ENCODE measurements around the gene OR51V1. TPM values are rescaled to one million over a fixed set of nuclear protein-coding genes. Genes with fewer than 3 reads are reported as not detected.
"Not testable (repeated sequence)": the region's sequence is repeated elsewhere in the genome, so short reads cannot be mapped to it uniquely, and the experiment has no call there.

Gene OR51V1
- total RNA-seq, 1 experiment from 2014 or later, result not detected

- DNase-seq (ENCODE audit: low read depth, low spot score), result no peak
- in situ Hi-C loops (cut with HindIII; ENCODE audit: low pct_unique_long_range_greater_than_20kb, low sequenced_read_pairs), result no loop called here
Measured at GRCh38 chr11:5198285-5198684, 2.2 kb downstream of the OR51V1 start.

GRCh38 chr11:5197536-5197935, 2.9 kb downstream of the OR51V1 start:
- no peak for DNase-seq (ENCODE audit: low read depth, low spot score)
- in situ Hi-C loops (cut with HindIII; ENCODE audit: low pct_unique_long_range_greater_than_20kb, low sequenced_read_pairs), result no loop called here

- DNase-seq (ENCODE audit: low read depth, low spot score), result no peak
- in situ Hi-C loops (cut with HindIII; ENCODE audit: low pct_unique_long_range_greater_than_20kb, low sequenced_read_pairs), result no loop called here
Measured at GRCh38 chr11:5196731-5197130, 3.8 kb downstream of the OR51V1 start.

GRCh38 chr11:5196067-5196466, 4.4 kb downstream of the OR51V1 start:
- in situ Hi-C loops (cut with HindIII; ENCODE audit: low pct_unique_long_range_greater_than_20kb, low sequenced_read_pairs), result no loop called here
- DNase-seq (ENCODE audit: low read depth, low spot score), result no peak

- in situ Hi-C loops (cut with HindIII; ENCODE audit: low pct_unique_long_range_greater_than_20kb, low sequenced_read_pairs), result no loop called here
- DNase-seq (ENCODE audit: low read depth, low spot score), result no peak
Measured at GRCh38 chr11:5192738-5193137, 7.7 kb downstream of the OR51V1 start.

- no peak for DNase-seq (ENCODE audit: low read depth, low spot score)
- in situ Hi-C loops (cut with HindIII; ENCODE audit: low pct_unique_long_range_greater_than_20kb, low sequenced_read_pairs), result no loop called here
Measured at GRCh38 chr11:5188201-5188600, 12.3 kb downstream of the OR51V1 start.

- no peak for DNase-seq (ENCODE audit: low read depth, low spot score)
- in situ Hi-C loops (cut with HindIII; ENCODE audit: low pct_unique_long_range_greater_than_20kb, low sequenced_read_pairs), result no loop called here
Measured at GRCh38 chr11:5178046-5178837, 22.2 kb downstream of the OR51V1 start.

- in situ Hi-C loops (cut with HindIII; ENCODE audit: low pct_unique_long_range_greater_than_20kb, low sequenced_read_pairs), result no loop called here
Measured at GRCh38 chr11:5174934-5175333, 25.5 kb downstream of the OR51V1 start.

GRCh38 chr11:5171856-5172255, 28.6 kb downstream of the OR51V1 start:
- no peak for DNase-seq (ENCODE audit: low read depth, low spot score)
- in situ Hi-C loops (cut with HindIII; ENCODE audit: low pct_unique_long_range_greater_than_20kb, low sequenced_read_pairs), result no loop called here

More at GRCh38 chr11:5174934-5175333, 25.5 kb downstream of the OR51V1 start:
- no peak for DNase-seq (ENCODE audit: low read depth, low spot score)

GRCh38 chr11:5165898-5166297, 34.6 kb downstream of the OR51V1 start:
- in situ Hi-C loops (cut with HindIII; ENCODE audit: low pct_unique_long_range_greater_than_20kb, low sequenced_read_pairs); DNase-seq (ENCODE audit: low read depth, low spot score): not testable (repeated sequence)

- DNase-seq (ENCODE audit: low read depth, low spot score); in situ Hi-C loops (cut with HindIII; ENCODE audit: low pct_unique_long_range_greater_than_20kb, low sequenced_read_pairs): not testable (repeated sequence)
Measured at GRCh38 chr11:5164807-5165206, 35.7 kb downstream of the OR51V1 start.

GRCh38 chr11:5161045-5161444, 39.4 kb downstream of the OR51V1 start:
- in situ Hi-C loops (cut with HindIII; ENCODE audit: low pct_unique_long_range_greater_than_20kb, low sequenced_read_pairs); DNase-seq (ENCODE audit: low read depth, low spot score): not testable (repeated sequence)

- in situ Hi-C loops (cut with HindIII; ENCODE audit: low pct_unique_long_range_greater_than_20kb, low sequenced_read_pairs); DNase-seq (ENCODE audit: low read depth, low spot score): not testable (repeated sequence)
Measured at GRCh38 chr11:5160217-5160616, 40.3 kb downstream of the OR51V1 start.

- no peak for DNase-seq (ENCODE audit: low read depth, low spot score)
- in situ Hi-C loops (cut with HindIII; ENCODE audit: low pct_unique_long_range_greater_than_20kb, low sequenced_read_pairs), result no loop called here
Measured at GRCh38 chr11:5159806-5160205, 40.7 kb downstream of the OR51V1 start.

GRCh38 chr11:5154657-5155056, 45.8 kb downstream of the OR51V1 start, which contains the start of gene OR52A1:
Gene OR52A1, minus strand, starts transcription at chr11:5154757. Its CDS starts 2,388 bp downstream, at chr11:5152369.
- DNase-seq (ENCODE audit: low read depth, low spot score), result no peak
- in situ Hi-C loops (cut with HindIII; ENCODE audit: low pct_unique_long_range_greater_than_20kb, low sequenced_read_pairs), result no loop called here

GRCh38 chr11:5153574-5154431, 46.7 kb downstream of the OR51V1 start:
- no peak for DNase-seq (ENCODE audit: low read depth, low spot score)
- in situ Hi-C loops (cut with HindIII; ENCODE audit: low pct_unique_long_range_greater_than_20kb, low sequenced_read_pairs), result no loop called here

GRCh38 chr11:5151713-5152153, 48.7 kb downstream of the OR51V1 start:
- in situ Hi-C loops (cut with HindIII; ENCODE audit: low pct_unique_long_range_greater_than_20kb, low sequenced_read_pairs), result no loop called here

More at GRCh38 chr11:5151713-5152153, 48.7 kb downstream of the OR51V1 start:
- DNase-seq (ENCODE audit: low read depth, low spot score), result no peak
